Activated naive CD8-positive, alpha-beta T cell treated with anti-CD3 and anti-CD28 coated beads, Interleukin-2, amount 50 U/mL, for 16 hours (primary cell): ENCODE data around the gene ATXN7L3.

ENCODE experiments used
- DNase-seq: peaks from one replicate; pipeline ENCODE4 v3.0.0-alpha.2; 2020; ENCODE audit warnings: low read depth, low spot score

The ATXN7L3 gene

DNA sequence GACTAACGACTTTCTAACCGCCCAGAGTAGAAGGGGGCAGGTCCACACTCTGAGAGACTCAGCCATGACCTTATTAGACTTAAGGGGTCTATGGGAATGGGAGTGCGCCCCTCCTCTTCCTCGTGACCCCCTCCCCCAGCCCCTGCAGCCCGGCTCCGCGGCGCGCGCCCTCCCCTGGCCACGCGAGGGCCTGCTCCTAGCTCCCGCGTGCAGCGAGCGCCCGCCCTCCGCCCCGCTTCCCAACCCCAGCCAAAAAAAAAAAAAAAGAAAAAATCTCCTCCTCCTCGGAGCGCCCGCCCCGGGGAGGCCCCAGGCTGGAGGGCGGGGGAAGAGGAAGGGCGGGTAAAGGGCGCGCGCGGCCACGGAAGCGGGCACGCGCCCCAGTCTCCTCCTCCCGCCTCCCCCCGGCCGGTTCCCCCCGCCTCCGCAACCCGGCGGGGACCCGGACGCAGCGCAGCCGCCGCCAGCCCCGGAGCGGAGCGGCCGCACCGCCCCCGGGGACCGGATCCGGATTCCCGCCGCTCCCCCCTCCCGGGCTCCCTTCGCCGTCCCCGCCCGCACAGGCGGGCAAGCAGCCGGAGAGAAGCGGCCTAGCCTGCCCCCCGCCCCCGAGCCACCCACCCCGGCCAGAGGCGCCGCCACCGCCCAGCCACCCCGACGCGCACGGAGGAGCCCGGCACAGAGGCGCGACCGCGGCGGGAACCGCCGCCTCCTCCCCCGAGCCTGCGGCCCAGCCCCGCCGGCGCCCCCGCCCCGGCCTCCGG is 18.8 kb upstream of the ATXN7L3 start:
- peak; percentile 67 for DNase-seq

GRCh38 chr17:44217738-44218343 is 18.2 kb upstream of the ATXN7L3 start:
- DNase-seq = no peak

GRCh38 chr17:44216694-44217093 is 17.0 kb upstream of the ATXN7L3 start:
- no peak for DNase-seq

- no peak for DNase-seq
Measured at GRCh38 chr17:44216173-44216572, 16.5 kb upstream of the ATXN7L3 start.

GRCh38 chr17:44214896-44215295 is 15.2 kb upstream of the ATXN7L3 start:
- no peak for DNase-seq

DNA sequence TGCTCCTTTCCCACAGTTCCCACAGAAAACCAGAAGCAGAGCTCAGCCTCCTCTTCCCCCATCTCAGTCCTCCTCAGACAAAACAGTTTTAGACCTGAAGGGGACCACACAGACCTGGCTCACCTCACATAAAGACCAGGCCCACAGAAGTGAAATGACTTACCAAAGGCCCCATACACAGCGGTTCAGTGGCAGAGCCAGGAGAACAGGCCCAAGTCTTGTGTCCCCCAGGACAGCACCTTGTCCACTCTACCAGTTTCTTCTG is 14.5 kb upstream of the ATXN7L3 start:
- no peak for DNase-seq

GRCh38 chr17:44213403-44214229 is 13.9 kb upstream of the ATXN7L3 start:
- DNase-seq = no peak

- DNase-seq = no peak
Measured at GRCh38 chr17:44212507-44213402, 13.1 kb upstream of the ATXN7L3 start.

DNA sequence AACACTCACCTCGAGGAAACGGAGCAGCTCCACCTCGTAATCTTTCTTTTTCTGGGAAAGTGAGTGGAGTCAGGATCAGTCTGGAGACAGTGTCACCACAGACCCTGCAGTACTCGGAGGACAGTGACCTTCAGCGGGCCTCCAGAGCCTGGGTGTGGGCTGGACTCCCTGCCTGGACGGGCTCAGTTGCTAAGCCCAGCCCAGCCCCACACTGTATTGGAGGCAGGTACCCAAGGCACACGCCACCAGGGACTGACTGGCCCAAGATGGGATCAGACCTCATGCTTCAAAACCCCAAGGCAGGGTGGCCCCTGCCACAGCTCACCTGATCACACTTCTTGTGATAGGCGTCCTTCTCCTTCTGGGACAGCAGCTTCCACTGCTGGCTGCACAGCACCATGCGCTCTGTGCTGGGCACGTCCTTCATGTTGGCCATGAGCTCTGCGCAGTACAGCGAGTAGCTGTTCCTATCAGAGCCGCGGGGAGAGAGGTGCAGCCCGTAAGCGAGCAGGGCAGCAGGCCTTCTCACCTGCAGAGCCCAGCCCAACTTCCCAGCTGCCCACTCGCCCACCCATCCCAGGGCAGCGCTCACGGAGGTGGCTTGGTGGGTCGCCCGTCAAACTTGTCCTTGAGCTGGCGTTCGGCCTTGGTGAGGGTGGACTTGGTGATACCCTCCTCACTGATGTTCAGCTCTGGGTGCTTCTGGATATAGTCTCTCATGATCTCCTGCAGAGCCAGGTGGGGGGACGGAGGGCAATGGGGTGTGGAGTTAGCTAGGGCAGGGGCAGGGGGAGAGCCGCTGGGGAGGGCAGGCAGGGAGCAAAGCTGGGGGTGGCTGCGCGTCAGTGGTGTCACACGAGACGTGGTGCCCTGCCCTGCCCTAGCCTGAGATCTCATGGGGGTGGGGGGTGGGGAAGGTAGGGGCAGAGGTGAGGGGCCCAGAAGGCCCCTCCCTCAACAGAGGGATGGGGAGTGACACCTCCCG is 11.9 kb upstream of the ATXN7L3 start:
- no peak for DNase-seq

DNA sequence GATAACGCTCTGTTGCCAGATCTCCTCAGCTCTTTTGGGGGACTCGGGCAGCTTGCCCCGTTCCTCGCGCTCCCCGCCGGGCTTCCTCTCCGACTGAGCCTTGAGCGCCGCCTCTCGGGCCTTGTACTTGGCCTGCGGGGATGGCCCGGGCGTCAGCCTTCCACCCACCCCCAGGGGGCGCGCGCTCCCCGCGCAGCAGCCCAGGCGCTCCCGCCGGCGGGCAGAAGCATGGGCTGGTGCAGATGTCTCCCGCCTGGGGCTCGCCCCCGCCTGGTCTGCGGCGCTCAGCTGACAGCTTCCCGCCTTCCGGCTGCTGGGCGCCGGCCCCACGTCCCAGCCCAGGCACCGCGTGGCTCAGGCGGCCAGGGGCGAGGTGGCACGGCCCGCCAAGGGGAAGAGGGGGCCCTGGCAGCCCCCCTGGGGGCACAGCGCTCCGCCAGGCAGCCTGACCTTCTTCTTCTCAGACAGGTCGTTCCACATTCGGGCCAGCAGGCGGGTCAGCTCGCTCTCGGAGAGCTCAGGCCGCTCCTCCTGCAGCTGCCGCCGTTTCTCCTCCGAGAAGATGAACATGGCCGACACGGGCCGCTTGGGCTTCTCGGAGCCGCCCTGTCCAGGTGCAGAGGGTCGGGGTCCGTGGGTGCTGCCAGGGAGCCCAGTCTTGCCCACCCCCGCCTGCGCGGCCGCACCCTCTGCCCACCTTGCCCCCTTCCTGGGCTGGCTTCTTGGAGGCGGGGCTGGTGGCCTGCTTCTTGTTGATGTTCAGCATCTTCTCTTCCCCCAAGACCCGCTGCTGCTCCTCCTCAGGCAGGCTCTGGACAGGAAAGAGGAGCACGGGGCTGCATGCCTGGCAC is 10.9 kb upstream of the ATXN7L3 start:
- peak; percentile 83 for DNase-seq

GRCh38 chr17:44209786-44210341 is 10.2 kb upstream of the ATXN7L3 start:
- no peak for DNase-seq

GRCh38 chr17:44207743-44208142 is 8.1 kb upstream of the ATXN7L3 start:
- DNase-seq = no peak

GRCh38 chr17:44207319-44207718 is 7.6 kb upstream of the ATXN7L3 start:
- DNase-seq = no peak

- no peak for DNase-seq
Measured at GRCh38 chr17:44206825-44207155, 7.1 kb upstream of the ATXN7L3 start.

DNA sequence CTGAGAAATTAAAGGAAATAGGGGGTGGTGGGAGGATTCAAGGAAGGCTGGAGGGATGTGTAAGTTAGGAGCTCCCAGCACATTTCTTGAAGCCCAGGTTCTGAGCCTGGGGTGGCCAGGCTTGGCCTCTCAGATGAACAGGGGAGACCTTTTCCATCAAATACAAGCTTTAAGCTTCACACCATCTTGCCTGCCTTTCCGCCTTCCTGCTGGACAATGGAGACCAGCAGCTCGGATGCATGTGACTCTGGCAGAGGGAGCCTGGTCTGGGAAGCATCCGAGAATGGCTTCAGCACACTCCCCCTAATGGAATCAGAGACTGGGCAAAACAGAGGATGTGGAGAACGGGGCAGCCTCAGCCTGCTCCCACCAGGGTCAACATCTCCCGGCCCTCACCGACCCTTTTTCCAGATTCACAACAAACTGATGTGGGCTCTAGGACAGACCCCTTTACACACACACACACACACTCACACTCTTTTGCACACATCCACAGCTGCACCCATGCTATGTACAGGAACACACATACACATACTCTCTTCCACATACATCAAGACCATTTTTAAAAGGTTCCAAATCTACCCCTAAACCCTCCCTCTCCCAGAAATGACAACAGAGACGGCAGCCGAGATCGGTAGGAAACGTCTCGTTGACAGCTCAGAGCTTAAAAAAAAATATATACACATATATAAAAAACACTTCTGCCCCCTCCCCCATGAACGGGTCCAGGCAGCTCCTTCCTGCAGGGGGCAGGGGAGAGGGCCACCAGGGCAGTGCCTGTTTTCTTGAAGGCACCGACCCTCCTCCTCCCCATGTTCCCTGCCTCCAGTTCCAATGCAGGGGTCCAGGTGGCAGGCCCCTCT is 6.5 kb upstream of the ATXN7L3 start:
- DNase-seq = no peak

GRCh38 chr17:44204441-44204882 is 4.8 kb upstream of the ATXN7L3 start:
- no peak for DNase-seq

- DNase-seq = no peak
Measured at GRCh38 chr17:44203731-44204440, 4.2 kb upstream of the ATXN7L3 start.

GRCh38 chr17:44202756-44203155 is 3.1 kb upstream of the ATXN7L3 start:
- no peak for DNase-seq
